Activated CD4-positive, alpha-beta T cell treated with anti-CD3 and anti-CD28 coated beads for 36 hours (primary cell): ENCODE results near the gene SLC12A3. TPM values are rescaled to one million over a fixed set of nuclear protein-coding genes. Genes with fewer than 3 reads are reported as not detected.

ENCODE experiments used
- ATAC-seq: fragments of 200-7000 bp; cut with Tn5 transposase; one replicate; pipeline ENCODE4 v1.10.0; 2021; ENCODE audit warnings: mild to moderate bottlenecking, moderate library complexity
- CTCF ChIA-PET: fragments of 350-600 bp; sonication (Branson Sonifier 250); formaldehyde crosslinking; loops from one replicate; lab custom pipeline; 2021; ENCODE audit warnings: antibody characterized with exemption; lab: Charles Lee
- POLR2A ChIA-PET: fragments of 350-600 bp; sonication (Branson Sonifier 250); formaldehyde crosslinking; loops from one replicate; lab custom pipeline; 2021; ENCODE audit warnings: antibody characterized with exemption, inconsistent platforms; lab: Charles Lee
- DNase-seq: peaks from one replicate; pipeline ENCODE4 v3.0.0-alpha.2; 2020
- H3K27ac Mint-ChIP-seq: one replicate; pipeline ENCODE4 v1.8.0; 2021; ENCODE audit warnings: mixed read lengths
- H3K27me3 Mint-ChIP-seq: one replicate; pipeline ENCODE4 v1.8.0; 2021; ENCODE audit warnings: mixed read lengths
- H3K36me3 Mint-ChIP-seq: one replicate; pipeline ENCODE4 v1.8.0; 2021; ENCODE audit warnings: low read depth, mixed read lengths
- H3K4me1 Mint-ChIP-seq: one replicate; pipeline ENCODE4 v1.8.0; 2021; ENCODE audit warnings: mixed read lengths
- H3K4me3 Mint-ChIP-seq: one replicate; pipeline ENCODE4 v1.8.0; 2021; ENCODE audit warnings: mild to moderate bottlenecking, moderate library complexity, mixed read lengths
- H3K9me3 Mint-ChIP-seq: one replicate; pipeline ENCODE4 v1.8.0; 2021; ENCODE audit warnings: low read depth, mixed read lengths
- intact Hi-C, 2 experiments: fragments of 100-400 bp; cut with DNase I in 1 of 2; cut with micrococcal nuclease in 1 of 2; formaldehyde crosslinking; loops; one replicate each; pipeline versions ENCODE4 v1.14.2 to v1.15.1; 2022 to 2024; cut with DNase I, micrococcal nuclease
- total RNA-seq, 2 experiments: library from RNA; stranded (reverse); gene quantifications; one replicate each; pipeline ENCODE4 v1.2.3, GENCODE V29; 2021

Gene SLC12A3
- total RNA-seq, 2 experiments from 2014 or later = not detected

GRCh38 chr16:56832768-56833167 is 32.2 kb upstream of the SLC12A3 start:
- peaks cover 42% of the 10 kb centered on the region for H3K36me3 Mint-ChIP-seq
- H3K27ac Mint-ChIP-seq = peak overlapping the region; percentile 67
- CTCF ChIA-PET = interaction anchor here (0.5 to 1.2 kb wide), 3 partner anchors 9 to 21 kb away, joined by 3 to 5 read pairs (median 4); no protein-coding TSS in a partner anchor
- H3K9me3 Mint-ChIP-seq = no peaks in the 10 kb centered on the region
- no peaks in the 10 kb centered on the region for H3K27me3 Mint-ChIP-seq
- POLR2A ChIA-PET = no interaction called here
- ATAC-seq (peak; percentile 64), DNase-seq (no peak)
- peaks cover 9% of the 10 kb centered on the region for H3K4me1 Mint-ChIP-seq
- intact Hi-C loops = no loop called here
- H3K4me3 Mint-ChIP-seq = no peak overlapping the region

- CTCF ChIA-PET = interaction anchor here (1.0 to 1.2 kb wide), 2 partner anchors 13 to 15 kb away, joined by 3 to 5 read pairs; no protein-coding TSS in a partner anchor
- Mint-ChIP-seq H3K27me3 (no peaks in the 10 kb centered on the region), H3K27ac (peak overlapping the region; percentile 67), H3K4me1 (peaks cover 9% of the 10 kb centered on the region), H3K9me3 (no peaks in the 10 kb centered on the region), H3K36me3 (peaks cover 46% of the 10 kb centered on the region), H3K4me3 (no peak overlapping the region)
- ATAC-seq (peak; percentile 36), DNase-seq (no peak)
- intact Hi-C loops = no loop called here
- POLR2A ChIA-PET = interaction anchor here (0.6 kb wide), 1 partner anchor 10 kb away, joined by 3 read pairs; no protein-coding TSS in a partner anchor
These were observed 31.6 kb upstream of the SLC12A3 start for GRCh38 chr16:56833243-56833970.

- Mint-ChIP-seq H3K36me3 (peaks cover 49% of the 10 kb centered on the region), H3K27me3 (no peaks in the 10 kb centered on the region), H3K27ac (no peak overlapping the region), H3K4me1 (peaks cover 9% of the 10 kb centered on the region), H3K4me3 (no peak overlapping the region), H3K9me3 (no peaks in the 10 kb centered on the region)
- intact Hi-C loops = no loop called here
- CTCF ChIA-PET = interaction anchor here (1.4 kb wide), 1 partner anchor 32 kb away, joined by 3 read pairs; no protein-coding TSS in a partner anchor
- DNase-seq (no peak), ATAC-seq (no peak)
- POLR2A ChIA-PET = interaction anchor here (0.5 kb wide), 1 partner anchor 59 kb away, joined by 3 read pairs; no protein-coding TSS in a partner anchor
These were observed 29.7 kb upstream of the SLC12A3 start for GRCh38 chr16:56835320-56835719.

GRCh38 chr16:56836410-56837230 is 28.4 kb upstream of the SLC12A3 start:
- no peak for ATAC-seq
- intact Hi-C loops = no loop called here
- peaks cover 56% of the 10 kb centered on the region for H3K36me3 Mint-ChIP-seq

GRCh38 chr16:56838622-56839337 is 26.2 kb upstream of the SLC12A3 start:
- POLR2A ChIA-PET = no interaction called here
- H3K36me3 Mint-ChIP-seq = peaks cover 53% of the 10 kb centered on the region
- no peak for ATAC-seq
- intact Hi-C loops = no loop called here
- DNase-seq = no peak
- H3K9me3 Mint-ChIP-seq = no peaks in the 10 kb centered on the region
- no peak overlapping the region for H3K4me3 Mint-ChIP-seq
- H3K27me3 Mint-ChIP-seq = no peaks in the 10 kb centered on the region
- CTCF ChIA-PET = interaction anchor here (0.8 to 1.6 kb wide), 5 partner anchors 12 to 266 kb away, joined by 3 to 8 read pairs (median 3); no protein-coding TSS in a partner anchor
- H3K27ac Mint-ChIP-seq = no peak overlapping the region
- H3K4me1 Mint-ChIP-seq = no peaks in the 10 kb centered on the region

More at GRCh38 chr16:56836410-56837230, 28.4 kb upstream of the SLC12A3 start:
- Mint-ChIP-seq H3K27me3 (no peaks in the 10 kb centered on the region), H3K9me3 (no peaks in the 10 kb centered on the region), H3K4me1 (peaks cover 9% of the 10 kb centered on the region), H3K27ac (peak overlapping the region; percentile 3), H3K4me3 (no peak overlapping the region)
- POLR2A ChIA-PET = no interaction called here
- CTCF ChIA-PET = interaction anchor here (0.6 to 1.3 kb wide), 4 partner anchors 10 to 421 kb away, joined by 3 read pairs; no protein-coding TSS in a partner anchor
- DNase-seq = no peak

GRCh38 chr16:56841233-56841632 is 23.8 kb upstream of the SLC12A3 start:
- intact Hi-C loops = loop anchor here in 1 of 2 experiments (10.0 kb wide), 1 partner anchor 266 kb away; no protein-coding TSS in a partner anchor
- CTCF ChIA-PET = interaction anchor here (0.7 to 1.0 kb wide), 3 partner anchors 9 to 26 kb away, joined by 3 read pairs; no protein-coding TSS in a partner anchor
- ATAC-seq (no peak), DNase-seq (no peak)
- Mint-ChIP-seq H3K9me3 (no peaks in the 10 kb centered on the region), H3K27ac (no peak overlapping the region), H3K4me3 (no peak overlapping the region), H3K4me1 (no peaks in the 10 kb centered on the region), H3K36me3 (peaks cover 51% of the 10 kb centered on the region), H3K27me3 (no peaks in the 10 kb centered on the region)
- POLR2A ChIA-PET = no interaction called here

GRCh38 chr16:56841659-56842058 is 23.3 kb upstream of the SLC12A3 start:
- Mint-ChIP-seq H3K9me3 (no peaks in the 10 kb centered on the region), H3K27me3 (no peaks in the 10 kb centered on the region), H3K36me3 (peaks cover 49% of the 10 kb centered on the region), H3K4me1 (peaks cover under 1% of the 10 kb centered on the region), H3K27ac (no peak overlapping the region), H3K4me3 (no peak overlapping the region)
- CTCF ChIA-PET = interaction anchor here (0.7 to 1.0 kb wide), 3 partner anchors 9 to 25 kb away, joined by 3 read pairs; no protein-coding TSS in a partner anchor
- POLR2A ChIA-PET = no interaction called here
- ATAC-seq = no peak
- DNase-seq = no peak
- intact Hi-C loops = loop anchor here in 1 of 2 experiments (10.0 kb wide), 1 partner anchor 267 kb away; no protein-coding TSS in a partner anchor

GRCh38 chr16:56842133-56842532 is 22.9 kb upstream of the SLC12A3 start:
- peaks cover 46% of the 10 kb centered on the region for H3K36me3 Mint-ChIP-seq
- intact Hi-C loops = loop anchor here in 1 of 2 experiments (10.0 kb wide), 1 partner anchor 267 kb away; no protein-coding TSS in a partner anchor
- POLR2A ChIA-PET = no interaction called here
- DNase-seq = no peak
- peaks cover 5% of the 10 kb centered on the region for H3K4me1 Mint-ChIP-seq
- no peak overlapping the region for H3K4me3 Mint-ChIP-seq
- H3K27ac Mint-ChIP-seq = no peak overlapping the region
- no peaks in the 10 kb centered on the region for H3K27me3 Mint-ChIP-seq
- H3K9me3 Mint-ChIP-seq = no peaks in the 10 kb centered on the region
- no peak for ATAC-seq
- CTCF ChIA-PET = interaction anchor here (0.7 to 1.0 kb wide), 3 partner anchors 8 to 25 kb away, joined by 3 read pairs; no protein-coding TSS in a partner anchor

GRCh38 chr16:56844056-56844455 is 21.0 kb upstream of the SLC12A3 start:
- Mint-ChIP-seq H3K9me3 (no peaks in the 10 kb centered on the region), H3K27ac (no peak overlapping the region), H3K4me1 (peaks cover 20% of the 10 kb centered on the region), H3K36me3 (peaks cover 43% of the 10 kb centered on the region), H3K4me3 (no peak overlapping the region), H3K27me3 (no peaks in the 10 kb centered on the region)
- ChIA-PET POLR2A (no interaction called here), CTCF (interaction anchor here (1.0 to 1.5 kb wide), 2 partner anchors 23 to 342 kb away, joined by 3 to 4 read pairs; partner anchors contain the start of genes PSME3IP1 and RSPRY1)
- ATAC-seq (no peak), DNase-seq (no peak)
- intact Hi-C loops = loop anchor here in 1 of 2 experiments (10.0 kb wide), 1 partner anchor 269 kb away; no protein-coding TSS in a partner anchor

GRCh38 chr16:56847173-56847910 is 17.7 kb upstream of the SLC12A3 start:
- intact Hi-C loops = loop anchor here in 1 of 2 experiments (10.0 kb wide), 1 partner anchor 273 kb away; no protein-coding TSS in a partner anchor
- peaks cover 26% of the 10 kb centered on the region for H3K36me3 Mint-ChIP-seq
- no peak overlapping the region for H3K4me3 Mint-ChIP-seq
- CTCF ChIA-PET = interaction anchor here (0.5 to 1.3 kb wide), 10 partner anchors 9 to 333 kb away, joined by 3 to 5 read pairs (median 3); partner anchors contain the start of gene SLC12A3
- POLR2A ChIA-PET = interaction anchor here (0.8 kb wide), 1 partner anchor 84 kb away, joined by 3 read pairs; no protein-coding TSS in a partner anchor
- H3K9me3 Mint-ChIP-seq = no peaks in the 10 kb centered on the region
- H3K27ac Mint-ChIP-seq = peak overlapping the region; percentile 78
- no peaks in the 10 kb centered on the region for H3K27me3 Mint-ChIP-seq
- peaks cover 20% of the 10 kb centered on the region for H3K4me1 Mint-ChIP-seq
- ATAC-seq (peak; percentile 78), DNase-seq (peak; percentile 60)
